Endothelial cell of umbilical vein (primary cell): Measurements from ENCODE around the gene FAM186B. TPM values are rescaled to one million over a fixed set of nuclear protein-coding genes. Genes with fewer than 3 reads are reported as not detected.

Experiments
- BruUV-seq: library from RNA; stranded (reverse); fragments of 400-500 nt; replicated peaks from 2 replicates; lab custom pipeline; 2021; lab: Mats Ljungman, UMichigan
- CTCF ChIA-PET: fragments of 300-600, 350-600 bp; sonication (Branson Sonifier 250); formaldehyde crosslinking; loops from one replicate; lab custom pipeline; 2021; ENCODE audit warnings: antibody characterized with exemption, inconsistent platforms; lab: Charles Lee
- POLR2A ChIA-PET: fragments of 300-600, 350-600 bp; sonication (Branson Sonifier 250); formaldehyde crosslinking; loops from one replicate; lab custom pipeline; 2021; ENCODE audit warnings: antibody characterized with exemption, inconsistent platforms; lab: Charles Lee
- DNase-seq: peaks from one replicate; pipeline ENCODE4 v3.0.0-alpha.2; 2011; ENCODE audit warnings: low read depth, low spot score
- FAIRE-seq: peaks from 2 replicates; lab custom pipeline; 2011; peaks lifted over from hg19 to GRCh38; lab: Jason Lieb, UNC
- H2AFZ ChIP-seq: 2 replicates; pipeline ENCODE4 v1.6.0; 2012; ENCODE audit warnings: low read depth, low read length, control low read depth, inconsistent platforms
- H3K27ac ChIP-seq: 2 replicates; pipeline ENCODE4 v1.5.1; 2011; ENCODE audit warnings: low read depth, mild to moderate bottlenecking, control low read depth, low read length, moderate library complexity; ENCODE audit not compliant: insufficient read depth
- H3K27me3 ChIP-seq, 2 experiments: 2 replicates each; pipeline versions ENCODE4 v1.6.0 to v1.6.1; 2011; ENCODE audit warnings: low read length in 2 of 2, mixed read lengths in 1 of 2; ENCODE audit not compliant: control insufficient read depth in 2 of 2, insufficient read depth in 2 of 2
- H3K36me3 ChIP-seq, 2 experiments: 2 replicates in 1 of 2; 3 replicates in 1 of 2; pipeline ENCODE4 v1.5.1; 2011; ENCODE audit warnings: low read length in 2 of 2, mild to moderate bottlenecking in 1 of 2, moderate library complexity in 1 of 2; ENCODE audit not compliant: control insufficient read depth in 2 of 2, insufficient read depth in 2 of 2; ENCODE audit errors: extremely low read depth in 1 of 2
- H3K4me1 ChIP-seq: 3 replicates; pipeline ENCODE4 v1.5.1; 2011; ENCODE audit warnings: mild to moderate bottlenecking, low read length; ENCODE audit not compliant: control insufficient read depth, insufficient read depth; ENCODE audit errors: extremely low read depth
- H3K4me2 ChIP-seq: 2 replicates; pipeline ENCODE4 v1.6.1; 2011; ENCODE audit warnings: low read length, control low read depth, mixed read lengths; ENCODE audit not compliant: insufficient read depth
- H3K4me3 ChIP-seq, 3 experiments: fragments of 200-600 bp in 1 of 3; sonication (generic), shearing (Covaris generic) in 1 of 3; replicated peaks in 1 of 3; 2 replicates each; pipeline ENCODE4 v1.5.1; 2011 to 2016; ENCODE audit warnings: control low read depth in 3 of 3, low read length in 3 of 3, mild to moderate bottlenecking in 2 of 3, inconsistent platforms in 1 of 3, low read depth in 1 of 3, moderate library complexity in 1 of 3; ENCODE audit not compliant: insufficient read depth in 1 of 3
- H3K79me2 ChIP-seq: 2 replicates; pipeline ENCODE4 v1.6.0; 2012; ENCODE audit warnings: low read length, inconsistent platforms; ENCODE audit not compliant: control insufficient read depth, insufficient read depth
- H3K9ac ChIP-seq: replicated peaks from 2 replicates; pipeline ENCODE3; 2011; ENCODE audit warnings: low read length, control low read depth; ENCODE audit not compliant: insufficient read depth; ENCODE audit errors: extremely low read depth
- H3K9me1 ChIP-seq: replicated peaks from 3 replicates; pipeline ENCODE4 v1.6.0; 2011; ENCODE audit warnings: mild to moderate bottlenecking, low read length; ENCODE audit not compliant: control insufficient read depth, insufficient read depth; ENCODE audit errors: extremely low read depth
- H3K9me3 ChIP-seq: replicated peaks from 2 replicates; pipeline ENCODE4 v1.5.1; 2012; ENCODE audit warnings: low read length, inconsistent platforms; ENCODE audit not compliant: control insufficient read depth, insufficient read depth
- H4K20me1 ChIP-seq: replicated peaks from 2 replicates; pipeline ENCODE3; 2011; ENCODE audit warnings: mild to moderate bottlenecking, low read length; ENCODE audit not compliant: control insufficient read depth, insufficient read depth; ENCODE audit errors: extremely low read depth
- EZH2 ChIP-seq: IDR thresholded peaks from 2 replicates; pipeline ENCODE4 v1.6.1; 2012; ENCODE audit warnings: borderline replicate concordance, low read depth, mild to moderate bottlenecking, moderate library complexity, low read length, inconsistent platforms; ENCODE audit not compliant: severe bottlenecking
- FOS ChIP-seq: IDR thresholded peaks from 2 replicates; pipeline ENCODE4 v1.6.1; 2011; ENCODE audit warnings: mild to moderate bottlenecking, low read length, moderate library complexity, borderline replicate concordance; ENCODE audit not compliant: insufficient read depth
- GATA2 ChIP-seq: IDR thresholded peaks from 2 replicates; pipeline ENCODE4 v1.7.0; 2011; ENCODE audit warnings: low read depth, mild to moderate bottlenecking, moderate library complexity, mixed read lengths, low read length; ENCODE audit not compliant: insufficient read length, insufficient read depth
- JUN ChIP-seq: IDR thresholded peaks from 2 replicates; pipeline ENCODE4 v1.6.1; 2011; ENCODE audit warnings: borderline replicate concordance, low read depth; ENCODE audit not compliant: insufficient read length, insufficient read depth
- MYC ChIP-seq: IDR thresholded peaks from one replicate; pipeline ENCODE4 v1.6.1; 2011; ENCODE audit warnings: mild to moderate bottlenecking, low read depth, low read length
- POLR2A ChIP-seq: IDR thresholded peaks from 2 replicates; pipeline ENCODE4 v1.6.1; 2012; ENCODE audit warnings: low read depth, mild to moderate bottlenecking, control low read depth, low read length
- POLR2AphosphoS5 ChIP-seq: IDR thresholded peaks from 2 replicates; pipeline ENCODE4 v1.6.1; 2012; ENCODE audit warnings: low read depth, mild to moderate bottlenecking, control low read depth, low read length, moderate library complexity; ENCODE audit not compliant: insufficient read depth
- dilution Hi-C: fragments of 300-500 bp; cut with MboI; formaldehyde crosslinking; loops from one replicate; pipeline ENCODE4 v1.15.0; 2019; ENCODE audit warnings: low sequenced_read_pairs; ENCODE audit not compliant: extremely low pct_ligation_motif_present
- intact Hi-C: fragments of 100-400 bp; cut with micrococcal nuclease; formaldehyde crosslinking; loops from one replicate; pipeline ENCODE4 v1.10.0; 2022
- polyA plus RNA-seq, 4 experiments: library from polyadenylated mRNA; depleted of rRNA in 3 of 4; stranded (reverse) in 3 of 4; unstranded in 1 of 4; fragments of >200 nt; gene quantifications; 2 replicates each; pipeline versions ENCODE4 v1.2.1 to v1.2.3, GENCODE V29; 2011 to 2012; ENCODE audit warnings: missing spikeins in 1 of 4
- total RNA-seq: library from RNA; stranded (reverse); gene quantifications from 2 replicates; pipeline ENCODE4 v1.2.3, GENCODE V29; 2021
- TF ChIP-seq, protein P1 (sequence below): IDR thresholded peaks from 2 replicates; pipeline ENCODE4 v1.6.1; 2011; ENCODE audit not compliant: insufficient read depth, insufficient read length

FAM186B gene
- total and polyA plus RNA-seq, 2 donors (not counting 3 experiments of a cell fraction or from before 2014, with no cell fraction given) = 0.10 to 0.33 TPM

DNA sequence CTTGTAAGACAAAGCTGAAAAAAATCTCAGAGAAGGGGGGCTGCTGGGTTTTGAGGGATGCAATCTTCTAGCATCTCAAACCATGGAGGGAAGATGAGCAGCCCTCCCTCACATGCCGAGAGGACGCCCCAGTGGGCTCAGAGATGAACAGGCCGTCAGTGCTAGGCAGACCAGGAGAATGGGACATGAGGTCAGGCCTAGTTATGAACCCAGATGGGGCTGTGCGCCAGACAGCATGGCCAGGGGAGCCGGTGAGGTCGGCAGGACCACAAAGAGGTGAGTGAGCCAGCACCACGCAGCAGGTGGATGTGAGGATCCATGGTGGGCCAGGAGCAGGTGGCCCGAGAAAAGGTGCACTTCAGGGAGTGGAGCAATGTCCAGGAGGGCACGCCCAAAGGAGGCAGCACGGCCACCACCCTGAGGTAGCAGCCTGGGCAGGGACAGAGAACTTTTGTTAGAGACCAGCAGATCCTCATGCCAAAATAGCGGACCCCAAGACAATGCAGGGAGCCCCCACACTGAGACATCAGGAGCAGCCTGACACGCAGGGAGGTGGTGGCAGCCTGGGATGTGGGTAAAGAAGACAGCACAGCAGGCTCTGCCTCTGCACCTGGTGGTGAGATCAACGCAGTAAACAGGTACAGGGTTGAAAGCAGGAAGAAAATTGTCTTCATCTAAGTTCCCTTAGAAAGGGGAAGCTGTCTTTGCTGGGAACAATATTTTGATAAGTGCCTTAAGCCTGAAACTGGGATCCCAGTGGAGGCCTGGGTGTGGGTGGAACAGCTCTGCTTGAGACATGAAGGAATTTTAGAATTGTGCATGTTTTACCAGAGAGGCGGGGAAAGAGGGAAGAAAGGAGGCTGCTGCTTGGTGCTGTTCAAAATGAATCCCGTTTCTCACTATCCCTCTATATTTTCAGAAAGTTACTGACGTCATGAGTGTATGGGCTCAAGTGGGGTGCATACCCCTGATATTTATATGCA lies 19.7 kb downstream of the FAM186B start:
- dilution Hi-C loops = no loop called here
- no peak overlapping the region for H3K9ac ChIP-seq
- ChIA-PET POLR2A (no interaction called here), CTCF (interaction anchor here (1.1 kb wide), 2 partner anchors 38 to 227 kb away, joined by 3 read pairs; partner anchors contain the start of gene PRPF40B)
- H3K36me3 ChIP-seq = no peaks in the 10 kb centered on the region
- no peak for DNase-seq
- no peaks in the 10 kb centered on the region for H3K9me1 ChIP-seq
- no peaks in the 10 kb centered on the region for H3K9me3 ChIP-seq
- no peak for FAIRE-seq
- H3K27ac ChIP-seq = no peak overlapping the region
- no peak overlapping the region for H2AFZ ChIP-seq
- intact Hi-C loops = no loop called here
- H3K4me3 ChIP-seq = no peak overlapping the region
- BruUV-seq = no TSS peak
- H3K79me2 ChIP-seq = no peaks in the 10 kb centered on the region
- no peak overlapping the region for H3K4me2 ChIP-seq
- TF ChIP-seq FOS = no peak
- TF ChIP-seq, protein P1, sequence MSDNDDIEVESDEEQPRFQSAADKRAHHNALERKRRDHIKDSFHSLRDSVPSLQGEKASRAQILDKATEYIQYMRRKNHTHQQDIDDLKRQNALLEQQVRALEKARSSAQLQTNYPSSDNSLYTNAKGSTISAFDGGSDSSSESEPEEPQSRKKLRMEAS = no peak
- no peak for TF ChIP-seq MYC
- TF ChIP-seq POLR2AphosphoS5 = no peak
- no peak for TF ChIP-seq POLR2A
- TF ChIP-seq GATA2 = no peak
- TF ChIP-seq EZH2 = no peak
- TF ChIP-seq JUN = no peak
- H4K20me1 ChIP-seq = no peaks in the 10 kb centered on the region
- H3K27me3 ChIP-seq = no peaks in the 10 kb centered on the region
- no peaks in the 10 kb centered on the region for H3K4me1 ChIP-seq
